NCI-H128 (cell line): Measurements from ENCODE around the gene PDE4A.

ENCODE experiments used
- DNase-seq: peaks from one replicate; lab custom pipeline; 2025; ENCODE audit not compliant: unreplicated experiment; lab: John Stamatoyannopoulos, UW

Gene PDE4A

DNA sequence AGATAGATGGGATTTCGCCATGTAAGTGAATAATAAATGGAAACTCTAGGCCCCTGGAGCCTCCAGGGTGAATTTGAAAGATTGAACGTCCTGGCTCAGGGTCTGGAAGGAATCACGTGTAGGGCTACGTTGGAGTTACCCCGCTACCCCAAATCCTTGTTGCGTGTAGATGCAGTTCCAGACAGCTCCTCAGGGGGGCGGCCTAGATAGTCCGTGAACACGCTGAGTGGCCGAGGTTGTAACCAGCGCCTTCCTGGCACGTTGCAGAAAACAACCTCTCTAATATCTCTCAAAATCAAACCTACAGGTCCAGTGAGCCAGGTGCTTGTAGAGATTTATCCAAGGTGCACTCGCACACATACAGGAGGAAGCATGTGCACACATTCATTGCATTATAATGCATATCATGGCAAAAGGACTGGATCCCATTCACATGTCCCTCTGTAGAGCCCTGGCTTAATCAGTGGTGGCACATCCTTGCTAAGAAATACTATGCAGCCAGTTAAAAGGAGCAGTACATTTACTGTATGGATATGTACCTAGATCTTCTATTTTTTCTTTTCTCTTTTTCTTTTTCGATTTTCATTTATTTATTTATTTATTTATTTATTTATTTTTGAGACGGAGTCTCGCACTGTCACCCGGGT, 85.4 kb downstream of the PDE4A start:
- DNase-seq, result peak; percentile 31

DNA sequence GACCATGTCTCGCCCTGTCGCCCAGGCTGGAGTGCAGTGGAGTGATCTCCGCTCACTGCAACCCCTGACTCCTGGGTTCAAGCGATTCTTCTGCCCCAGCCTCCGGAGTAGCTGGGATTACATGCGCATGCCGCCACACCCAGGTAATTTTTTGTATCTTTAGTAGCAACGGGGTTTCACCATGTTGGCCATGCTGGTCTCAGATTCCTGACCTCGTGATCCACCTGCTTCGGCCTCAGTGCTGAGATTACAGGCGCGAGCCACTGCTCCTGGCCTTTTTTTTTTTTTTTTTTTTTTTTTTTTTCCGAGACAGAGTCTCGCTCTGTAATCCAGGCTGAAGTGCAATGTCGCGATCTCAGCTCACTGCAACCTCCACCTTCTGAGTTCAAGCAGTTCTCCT, 87.7 kb downstream of the PDE4A start:
- no peak for DNase-seq

- no peak for DNase-seq
Observed at GRCh38 chr19:10508707-10509106, 88.4 kb downstream of the PDE4A start.

- DNase-seq, result no peak
Observed at GRCh38 chr19:10510301-10510802, 90.0 kb downstream of the PDE4A start.

- no peak for DNase-seq
Observed at GRCh38 chr19:10513223-10513622, 92.9 kb downstream of the PDE4A start.

DNA sequence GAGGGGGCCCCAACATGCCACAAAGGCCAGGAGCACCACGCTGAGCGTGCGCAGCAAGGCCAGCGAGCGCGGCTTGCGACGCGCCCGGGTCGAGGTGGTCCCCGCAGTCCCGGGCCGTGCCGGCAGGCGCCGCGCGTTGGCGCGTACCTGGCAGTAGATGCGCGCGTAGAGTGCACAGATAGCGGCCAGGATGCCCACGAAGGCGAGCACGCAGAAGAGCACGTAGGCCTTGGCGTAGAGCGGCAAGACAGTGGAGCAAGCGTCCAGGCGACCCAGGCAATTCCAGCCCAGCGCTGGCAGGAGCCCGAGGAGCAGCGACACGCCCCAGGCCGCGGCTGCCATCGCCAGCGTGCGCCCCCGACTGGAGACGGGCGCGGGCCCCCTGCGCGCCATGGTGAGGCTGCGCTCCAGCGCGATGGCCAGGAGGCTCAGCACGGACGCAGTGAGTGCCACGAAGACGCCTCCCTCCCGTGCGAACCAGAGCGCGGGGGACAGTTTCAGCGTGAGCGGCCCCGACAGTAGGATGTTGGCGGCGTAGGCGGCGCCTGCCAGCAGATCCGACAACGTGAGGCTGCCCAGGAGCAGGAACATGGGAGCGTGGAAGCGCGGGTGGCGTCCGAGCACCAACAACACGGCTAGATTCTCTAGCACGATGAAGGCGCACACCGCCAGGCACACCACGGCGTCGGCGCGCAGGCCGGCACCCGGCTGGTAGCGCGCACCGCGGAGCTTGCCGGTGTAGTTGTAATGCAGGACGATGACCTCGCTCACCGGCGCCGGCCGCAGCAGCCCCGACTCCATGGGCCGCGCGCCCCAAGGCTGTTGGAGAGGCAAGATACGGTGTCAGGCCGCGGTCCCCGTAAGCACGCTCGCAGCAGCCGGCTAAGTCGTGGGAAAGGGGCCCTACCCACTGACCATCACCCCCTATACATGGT, 94.1 kb downstream of the PDE4A start:
- no peak for DNase-seq

DNA sequence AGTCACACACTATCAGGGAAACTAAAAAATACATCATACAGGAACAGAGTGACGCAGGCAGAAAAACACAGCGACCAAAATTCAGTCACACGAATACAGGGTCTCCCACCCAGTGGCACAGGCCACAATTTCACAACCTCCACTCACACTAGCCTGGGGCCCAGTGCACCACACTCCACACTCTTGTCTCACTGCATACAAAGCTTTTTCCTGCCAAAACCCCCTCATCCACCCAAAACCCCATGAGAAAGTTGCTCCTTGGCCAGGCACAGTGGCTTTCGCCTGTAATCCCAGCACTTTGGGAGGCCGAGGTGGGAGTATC, 95.7 kb downstream of the PDE4A start:
- DNase-seq, result no peak

DNA sequence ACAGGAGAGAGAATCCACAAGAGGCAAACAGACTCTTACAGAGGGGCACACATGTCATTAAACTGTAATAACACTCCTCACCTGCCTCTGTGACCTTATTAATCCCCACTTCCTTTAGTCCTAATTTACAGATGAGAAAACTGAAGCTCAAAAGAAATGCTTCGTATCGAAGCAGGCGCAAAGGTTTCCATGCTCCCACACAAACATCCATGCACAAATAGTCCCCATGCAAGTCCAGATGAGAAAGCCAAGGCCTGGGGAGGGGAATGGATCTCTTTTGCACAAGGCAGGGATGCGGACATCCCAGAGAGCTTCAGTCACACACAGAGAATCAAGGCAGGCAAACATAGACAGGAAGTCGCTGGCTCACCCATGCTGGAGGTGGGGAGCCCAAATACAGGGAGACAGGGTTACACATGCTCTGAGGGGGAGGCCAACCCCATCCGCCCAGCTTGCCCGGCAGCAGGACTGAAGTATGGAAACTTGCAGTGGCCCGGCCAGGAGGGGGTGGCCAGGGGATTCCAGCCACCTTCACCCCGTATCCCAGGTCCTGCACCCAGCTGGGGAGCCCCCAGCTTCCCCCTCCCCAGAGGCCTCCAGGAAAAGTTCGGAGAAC, 96.4 kb downstream of the PDE4A start:
- no peak for DNase-seq

DNA sequence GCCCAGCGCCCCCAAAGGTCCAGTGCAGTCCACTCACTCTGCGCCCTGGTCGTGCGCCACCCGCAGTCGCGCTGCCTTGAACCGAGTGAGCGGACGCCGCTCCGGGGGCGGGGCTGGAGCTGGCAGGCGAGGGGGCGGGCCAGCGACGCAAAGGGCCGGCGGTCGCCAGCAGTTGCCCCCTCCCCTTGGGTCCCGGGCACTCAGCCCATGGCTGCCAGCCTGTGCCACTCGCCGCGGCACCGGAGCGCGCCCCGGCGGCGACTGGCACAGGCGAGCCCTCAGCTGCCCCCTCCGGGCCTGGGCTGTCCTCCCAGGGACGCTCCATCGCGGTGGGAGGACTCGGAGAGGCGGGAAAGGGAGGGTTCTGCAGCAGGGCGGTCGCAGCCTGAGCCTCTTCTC, 97.0 kb downstream of the PDE4A start, which contains the start of gene S1PR5:
TSS of gene S1PR5 (minus strand) at position 87 of the 399 bp plus-strand sequence. CDS start 2,436 bp downstream, outside the sequence.
- no peak for DNase-seq

- DNase-seq, result no peak
Observed at GRCh38 chr19:10517760-10518443, 97.6 kb downstream of the PDE4A start.

DNA sequence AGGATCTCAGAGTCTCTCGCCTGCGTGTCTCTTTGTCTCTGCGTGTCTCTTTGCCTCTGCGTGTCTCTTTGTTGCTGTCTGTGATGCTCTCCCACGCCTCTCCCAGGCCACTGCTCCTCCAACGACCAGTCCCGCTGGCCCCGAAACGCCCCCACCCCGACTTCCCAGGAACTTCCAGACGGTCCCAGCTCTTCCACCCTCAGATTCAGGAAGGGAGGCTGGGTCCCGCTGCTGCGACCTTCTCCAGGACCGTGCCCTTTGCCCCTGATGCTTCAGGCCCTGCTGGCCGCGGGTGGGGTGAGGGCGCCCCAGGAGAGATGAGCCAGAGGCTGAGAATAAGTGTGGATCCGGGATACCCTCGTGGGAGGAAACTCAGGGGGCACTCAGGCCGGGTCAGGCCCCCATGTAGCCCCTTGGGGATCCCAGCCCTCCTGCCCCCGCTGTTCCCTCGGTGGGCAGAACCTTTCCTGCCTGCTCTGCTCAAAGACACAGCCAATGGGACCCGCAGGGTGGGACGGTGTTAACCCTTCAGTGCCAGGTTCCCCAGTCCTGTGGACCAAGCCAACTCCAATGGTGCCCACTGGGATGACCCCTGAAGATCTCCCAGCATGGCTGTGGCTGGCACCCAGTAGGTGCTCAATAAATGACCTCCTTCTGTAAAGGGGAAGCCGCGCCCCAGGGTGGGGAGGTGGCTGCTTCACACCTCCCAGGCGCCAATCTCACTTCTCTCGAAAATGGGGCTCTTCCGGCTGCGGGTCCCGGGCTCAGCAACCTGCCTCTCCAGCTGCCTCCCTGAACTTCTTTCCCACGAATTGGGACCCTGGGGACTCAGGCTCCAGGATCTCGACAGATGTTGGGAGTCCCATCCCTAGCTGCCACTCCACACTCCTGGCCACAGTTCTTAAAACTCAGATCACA, 98.4 kb downstream of the PDE4A start:
- DNase-seq, result no peak
